GM19351 (cell line): ENCODE data around the gene PCGF3.
A peak's percentile ranks its signal among the peaks of the same experiment; 100 is the strongest.
"Not testable (repeated sequence)": the region's sequence is repeated elsewhere in the genome, so short reads cannot be mapped to it uniquely, and the experiment has no call there.

Experiments used
- ATAC-seq: cut with Tn5 transposase; IDR thresholded peaks from one replicate; pipeline ENCODE4 v1.9.1; 2021; ENCODE audit warnings: mild to moderate bottlenecking, moderate library complexity; ENCODE audit not compliant: unreplicated experiment

PCGF3 gene

GRCh38 chr4:792626-793092, 87.0 kb downstream of the PCGF3 start:
- peak; percentile 33 for ATAC-seq

- ATAC-seq = no peak
Measured at GRCh38 chr4:793093-793861, 87.6 kb downstream of the PCGF3 start.

GRCh38 chr4:793941-794621, 88.4 kb downstream of the PCGF3 start:
- ATAC-seq = peak; percentile 34

- ATAC-seq = no peak
Measured at GRCh38 chr4:794900-795725, 89.5 kb downstream of the PCGF3 start.

GRCh38 chr4:795726-796119, 90.1 kb downstream of the PCGF3 start:
- no peak for ATAC-seq

GRCh38 chr4:796206-796605, 90.6 kb downstream of the PCGF3 start:
- no peak for ATAC-seq

- no peak for ATAC-seq
Measured at GRCh38 chr4:797066-797465, 91.4 kb downstream of the PCGF3 start.

- ATAC-seq = no peak
Measured at GRCh38 chr4:801436-802124, 95.9 kb downstream of the PCGF3 start.

GRCh38 chr4:803884-804283, 98.3 kb downstream of the PCGF3 start:
- no peak for ATAC-seq

GRCh38 chr4:804804-805203, 99.2 kb downstream of the PCGF3 start:
- ATAC-seq = no peak

GRCh38 chr4:806979-807378, 101.3 kb downstream of the PCGF3 start:
- ATAC-seq = not testable (repeated sequence)

- ATAC-seq = no peak
Measured at GRCh38 chr4:807792-808191, 102.2 kb downstream of the PCGF3 start.

- ATAC-seq = no peak
Measured at GRCh38 chr4:808860-809570, 103.4 kb downstream of the PCGF3 start.

- no peak for ATAC-seq
Measured at GRCh38 chr4:813900-814299, 108.3 kb downstream of the PCGF3 start.

- ATAC-seq = no peak
Measured at GRCh38 chr4:814312-814850, 108.7 kb downstream of the PCGF3 start.

GRCh38 chr4:815464-816146, 110.0 kb downstream of the PCGF3 start:
- no peak for ATAC-seq

GRCh38 chr4:818106-818921, 112.7 kb downstream of the PCGF3 start:
- ATAC-seq = no peak

GRCh38 chr4:819401-820229, 114.0 kb downstream of the PCGF3 start:
- ATAC-seq = no peak
